WTC11 (cell line): ENCODE results near the gene UBXN11. TPM values are rescaled to one million over a fixed set of nuclear protein-coding genes. Genes with fewer than 3 reads are reported as not detected.
A peak's percentile ranks its signal among the peaks of the same experiment; 100 is the strongest.

Experiments used
- ATAC-seq: fragments of 200-7000 bp; cut with Tn5 transposase; 2 replicates; pipeline ENCODE4 v1.10.0; 2021; ENCODE audit warnings: mild to moderate bottlenecking, moderate library complexity
- CTCF ChIA-PET: fragments of 300-600 bp; sonication (Branson Sonifier 250); formaldehyde crosslinking; loops from one replicate; lab custom pipeline; 2021; ENCODE audit warnings: antibody characterized with exemption; lab: Charles Lee
- POLR2A ChIA-PET: fragments of 350-600 bp; sonication (Branson Sonifier 250); formaldehyde crosslinking; loops from one replicate; lab custom pipeline; 2021; ENCODE audit warnings: antibody characterized with exemption; lab: Charles Lee
- DNase-seq: peaks from one replicate; pipeline ENCODE4 v3.0.0; 2021; ENCODE audit warnings: low spot score
- H3K27ac Mint-ChIP-seq: 2 replicates; pipeline ENCODE4 v1.8.0; 2021; ENCODE audit warnings: mixed read lengths
- H3K27me3 Mint-ChIP-seq: 2 replicates; pipeline ENCODE4 v1.8.0; 2021; ENCODE audit warnings: low read depth, mild to moderate bottlenecking, moderate library complexity, mixed read lengths
- H3K36me3 Mint-ChIP-seq: 2 replicates; pipeline ENCODE4 v1.8.0; 2021; ENCODE audit warnings: mixed read lengths
- H3K4me1 Mint-ChIP-seq: 2 replicates; pipeline ENCODE4 v1.8.0; 2022; ENCODE audit warnings: mixed read lengths
- H3K4me3 Mint-ChIP-seq: 2 replicates; pipeline ENCODE4 v1.8.0; 2021; ENCODE audit warnings: mild to moderate bottlenecking, moderate library complexity, mixed read lengths
- H3K9me3 Mint-ChIP-seq: 2 replicates; pipeline ENCODE4 v1.8.0; 2021; ENCODE audit warnings: mixed read lengths
- AFF4 ChIP-seq: sonication (generic); formaldehyde crosslinking; IDR thresholded peaks from 2 replicates; pipeline ENCODE4 v1.8.1; 2023; ENCODE audit warnings: mild to moderate bottlenecking, missing genetic modification reagents, borderline replicate concordance
- ATF1 ChIP-seq: sonication (generic); formaldehyde crosslinking; IDR thresholded peaks from 2 replicates; pipeline ENCODE4 v1.8.1; 2023; ENCODE audit warnings: mild to moderate bottlenecking, moderate library complexity, missing genetic modification reagents
- EMX1 ChIP-seq: fragments of 250-450 bp; sonication (Bioruptor Pico); IDR thresholded peaks from 2 replicates; pipeline ENCODE4 v1.8.0; 2021; ENCODE audit warnings: mild to moderate bottlenecking
- IRF2 ChIP-seq: sonication (generic); formaldehyde crosslinking; IDR thresholded peaks from 2 replicates; pipeline ENCODE4 v1.8.0; 2022; ENCODE audit warnings: low read depth, missing genetic modification reagents, borderline replicate concordance
- NFATC4 ChIP-seq: fragments of 250-450 bp; sonication (Bioruptor Pico); IDR thresholded peaks from 2 replicates; pipeline ENCODE4 v1.9.0; 2021; ENCODE audit warnings: mild to moderate bottlenecking
- NR3C1 ChIP-seq: sonication (generic); formaldehyde crosslinking; conservative IDR thresholded peaks from 2 replicates; pipeline ENCODE4 v1.8.1; 2023; ENCODE audit warnings: low read depth, mild to moderate bottlenecking, missing genetic modification reagents
- PRRX2 ChIP-seq: fragments of 250-450 bp; sonication (Bioruptor Pico); IDR thresholded peaks from 2 replicates; pipeline ENCODE4 v1.8.0; 2021; ENCODE audit warnings: mild to moderate bottlenecking
- RORB ChIP-seq: fragments of 250-450 bp; sonication (Bioruptor Pico); IDR thresholded peaks from 2 replicates; pipeline ENCODE4 v1.9.0; 2021; ENCODE audit warnings: mild to moderate bottlenecking
- USF2 ChIP-seq: sonication (generic); formaldehyde crosslinking; IDR thresholded peaks from 2 replicates; pipeline ENCODE4 v1.8.1; 2023; ENCODE audit warnings: mild to moderate bottlenecking, missing genetic modification reagents, moderate library complexity
- ZNF263 ChIP-seq: sonication (generic); formaldehyde crosslinking; IDR thresholded peaks from 2 replicates; pipeline ENCODE4 v1.8.1; 2022; ENCODE audit warnings: low read depth, mild to moderate bottlenecking, moderate library complexity, missing genetic modification reagents
- ZNF416 ChIP-seq: fragments of 250-450 bp; sonication (Bioruptor Pico); IDR thresholded peaks from 2 replicates; pipeline ENCODE4 v1.9.0; 2021; ENCODE audit warnings: mild to moderate bottlenecking, inconsistent platforms
- ZNF423 ChIP-seq: fragments of 250-450 bp; sonication (Bioruptor Pico); IDR thresholded peaks from 2 replicates; pipeline ENCODE4 v2.1.2; 2022; ENCODE audit warnings: mild to moderate bottlenecking, moderate library complexity
- ZSCAN18 ChIP-seq: fragments of 250-450 bp; sonication (Bioruptor Pico); IDR thresholded peaks from 2 replicates; pipeline ENCODE4 v2.1.2; 2022; ENCODE audit warnings: mild to moderate bottlenecking, moderate library complexity
- total RNA-seq: library from RNA; stranded (reverse); gene quantifications from 3 replicates; pipeline ENCODE4 v1.2.3, GENCODE V29; 2021
- TF ChIP-seq, protein P1 (sequence below): sonication (generic); formaldehyde crosslinking; conservative IDR thresholded peaks from 2 replicates; pipeline ENCODE4 v1.8.1; 2023; ENCODE audit warnings: mild to moderate bottlenecking, low read depth, missing genetic modification reagents, moderate library complexity
- TF ChIP-seq, protein P2 (sequence below): sonication (generic); formaldehyde crosslinking; IDR thresholded peaks from 2 replicates; pipeline ENCODE4 v1.8.1; 2023; ENCODE audit warnings: mild to moderate bottlenecking, missing genetic modification reagents
- TF ChIP-seq, protein P3 (sequence below): sonication (generic); formaldehyde crosslinking; IDR thresholded peaks from 2 replicates; pipeline ENCODE4 v1.8.0; 2022; ENCODE audit warnings: mild to moderate bottlenecking, missing genetic modification reagents
- TF ChIP-seq, protein P4 (sequence below): sonication (generic); formaldehyde crosslinking; IDR thresholded peaks from 2 replicates; pipeline ENCODE4 v1.8.0; 2023; ENCODE audit warnings: missing genetic modification reagents

UBXN11 gene
- total RNA-seq, 1 experiment from 2014 or later = 14.1 TPM

- ATAC-seq = no peak
- H3K27me3 Mint-ChIP-seq = peaks cover 6% of the 10 kb centered on the region
- TF ChIP-seq ZNF263 (CRISPR knock-in tag) = no peak
- no peak for TF ChIP-seq NFATC4
- no peak for TF ChIP-seq ZNF416
- TF ChIP-seq NR3C1 (CRISPR knock-in tag) = no peak
- TF ChIP-seq, protein P1, sequence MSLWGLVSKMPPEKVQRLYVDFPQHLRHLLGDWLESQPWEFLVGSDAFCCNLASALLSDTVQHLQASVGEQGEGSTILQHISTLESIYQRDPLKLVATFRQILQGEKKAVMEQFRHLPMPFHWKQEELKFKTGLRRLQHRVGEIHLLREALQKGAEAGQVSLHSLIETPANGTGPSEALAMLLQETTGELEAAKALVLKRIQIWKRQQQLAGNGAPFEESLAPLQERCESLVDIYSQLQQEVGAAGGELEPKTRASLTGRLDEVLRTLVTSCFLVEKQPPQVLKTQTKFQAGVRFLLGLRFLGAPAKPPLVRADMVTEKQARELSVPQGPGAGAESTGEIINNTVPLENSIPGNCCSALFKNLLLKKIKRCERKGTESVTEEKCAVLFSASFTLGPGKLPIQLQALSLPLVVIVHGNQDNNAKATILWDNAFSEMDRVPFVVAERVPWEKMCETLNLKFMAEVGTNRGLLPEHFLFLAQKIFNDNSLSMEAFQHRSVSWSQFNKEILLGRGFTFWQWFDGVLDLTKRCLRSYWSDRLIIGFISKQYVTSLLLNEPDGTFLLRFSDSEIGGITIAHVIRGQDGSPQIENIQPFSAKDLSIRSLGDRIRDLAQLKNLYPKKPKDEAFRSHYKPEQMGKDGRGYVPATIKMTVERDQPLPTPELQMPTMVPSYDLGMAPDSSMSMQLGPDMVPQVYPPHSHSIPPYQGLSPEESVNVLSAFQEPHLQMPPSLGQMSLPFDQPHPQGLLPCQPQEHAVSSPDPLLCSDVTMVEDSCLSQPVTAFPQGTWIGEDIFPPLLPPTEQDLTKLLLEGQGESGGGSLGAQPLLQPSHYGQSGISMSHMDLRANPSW (CRISPR knock-in tag) = no peak
- no peak for TF ChIP-seq EMX1
- no peak for TF ChIP-seq RORB (CRISPR knock-in tag)
- no peak for TF ChIP-seq ZSCAN18 (CRISPR knock-in tag)
- TF ChIP-seq AFF4 (CRISPR knock-in tag) = no peak
- TF ChIP-seq IRF2 (CRISPR knock-in tag) = no peak
- no peak for TF ChIP-seq ZNF423
- ChIA-PET CTCF (interaction anchor here (1.1 to 2.5 kb wide), 4 partner anchors 10 to 70 kb away, joined by 3 to 6 read pairs (median 5); no protein-coding TSS in a partner anchor), POLR2A (no interaction called here)
- no peak overlapping the region for H3K27ac Mint-ChIP-seq
- no peaks in the 10 kb centered on the region for H3K9me3 Mint-ChIP-seq
- H3K4me1 Mint-ChIP-seq = peaks cover 53% of the 10 kb centered on the region
- H3K4me3 Mint-ChIP-seq = no peak overlapping the region
- H3K36me3 Mint-ChIP-seq = no peaks in the 10 kb centered on the region
- no peak for DNase-seq
Observed at GRCh38 chr1:26354972-26355371, 48.5 kb upstream of the UBXN11 start.

DNA sequence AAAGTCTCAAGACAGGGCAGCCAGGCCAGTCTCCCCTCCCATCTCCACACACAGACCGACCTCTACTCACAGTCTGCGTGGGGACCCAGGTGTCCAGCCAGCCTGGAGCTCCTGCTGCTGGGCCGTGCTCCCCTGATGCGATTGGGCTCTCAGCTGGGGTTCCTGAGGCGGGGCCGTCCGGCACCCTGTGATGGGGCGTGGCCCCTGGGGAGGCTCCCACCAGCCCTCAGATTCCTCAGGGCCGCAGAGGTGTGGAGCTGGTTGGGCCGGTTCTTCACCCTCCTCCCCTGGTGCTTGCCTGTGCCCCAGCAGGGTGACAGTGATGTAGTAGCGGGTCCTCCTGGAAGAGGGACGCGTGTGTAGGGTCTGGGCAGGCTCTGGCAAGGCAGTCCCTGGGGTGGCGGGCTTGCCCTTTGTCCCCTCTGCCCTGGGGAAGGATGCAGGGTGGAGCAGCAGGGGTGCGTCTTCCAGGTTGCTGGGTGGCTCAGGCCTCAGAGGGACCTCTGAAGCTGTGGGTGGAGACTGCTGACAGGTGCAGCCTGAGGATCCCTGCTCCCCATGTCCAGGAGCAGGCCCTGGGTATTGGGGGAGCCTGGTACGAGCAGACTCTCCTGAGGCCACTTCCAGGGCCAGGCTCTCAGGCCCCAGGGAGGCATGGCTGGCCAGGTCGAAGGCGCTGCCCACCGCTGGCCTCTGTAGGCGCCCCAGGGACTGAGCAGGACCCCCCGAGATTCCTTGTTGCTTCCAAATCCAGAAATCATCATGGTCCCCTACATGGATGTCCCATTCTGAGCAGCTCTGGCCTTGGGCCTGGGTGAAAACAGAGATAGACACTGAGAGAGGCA, 47.8 kb upstream of the UBXN11 start, which contains the start of gene CRYBG2:
TSS of gene CRYBG2 (minus strand) at position 155 of the 845 bp plus-strand sequence. CDS start 7,473 bp downstream, outside the sequence.
- Mint-ChIP-seq H3K36me3 (no peaks in the 10 kb centered on the region), H3K4me3 (no peak within 1 kb of the TSS), H3K27ac (no peak within 1 kb of the TSS), H3K9me3 (no peaks in the 10 kb centered on the region), H3K4me1 (peaks cover 51% of the 10 kb centered on the region), H3K27me3 (peaks cover 3% of the 10 kb centered on the region; the same call in 1 of the 2 replicates)
- TF ChIP-seq ZNF423 = peak; percentile 5; the same call in 1 of the 2 replicates
- TF ChIP-seq PRRX2 (CRISPR knock-in tag) = no peak
- POLR2A ChIA-PET = no interaction called here
- CTCF ChIA-PET = interaction anchor here (1.1 to 2.5 kb wide), 6 partner anchors 9 to 69 kb away, joined by 3 to 6 read pairs (median 4); no protein-coding TSS in a partner anchor
- DNase-seq = no peak
- ATAC-seq = no peak

DNA sequence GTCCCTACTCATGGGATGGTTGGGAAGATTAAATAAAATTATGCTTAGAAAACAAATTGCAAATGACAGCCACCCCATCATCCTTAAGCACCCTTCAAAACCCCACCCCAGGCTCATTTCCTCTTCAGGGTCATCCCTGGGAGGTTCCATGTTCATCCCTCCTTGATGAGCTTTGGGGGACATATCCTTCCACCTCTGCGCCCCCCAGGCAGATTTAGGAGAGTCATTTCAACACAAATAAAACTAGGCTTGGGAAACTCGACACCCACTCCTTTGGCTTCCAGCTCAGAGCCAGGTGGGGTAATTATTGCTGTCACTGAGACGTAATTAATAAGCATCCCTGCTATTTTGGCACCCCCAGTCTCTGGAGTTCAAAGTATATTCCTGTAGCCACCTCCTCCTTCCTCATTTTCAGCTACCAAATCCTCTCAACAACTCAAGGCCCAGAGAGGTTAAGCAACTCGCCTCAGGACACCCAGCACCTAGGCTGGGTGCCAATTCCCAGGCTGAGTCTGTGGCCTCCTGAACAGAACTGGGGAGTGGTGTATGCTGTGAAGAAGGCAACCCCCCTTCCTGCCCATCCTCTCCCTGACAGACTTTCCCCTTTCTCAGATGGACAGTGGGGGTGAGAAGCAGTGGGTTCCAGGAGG, 46.9 kb upstream of the UBXN11 start:
- Mint-ChIP-seq H3K27ac (no peak overlapping the region), H3K36me3 (no peaks in the 10 kb centered on the region), H3K4me3 (no peak overlapping the region), H3K27me3 (no peaks in the 10 kb centered on the region), H3K4me1 (peaks cover 42% of the 10 kb centered on the region), H3K9me3 (no peaks in the 10 kb centered on the region)
- DNase-seq = no peak
- no peak for ATAC-seq
- POLR2A ChIA-PET = no interaction called here
- CTCF ChIA-PET = interaction anchor here (1.1 to 2.5 kb wide), 4 partner anchors 10 to 38 kb away, joined by 4 to 6 read pairs (median 4); no protein-coding TSS in a partner anchor
- TF ChIP-seq, protein P2, sequence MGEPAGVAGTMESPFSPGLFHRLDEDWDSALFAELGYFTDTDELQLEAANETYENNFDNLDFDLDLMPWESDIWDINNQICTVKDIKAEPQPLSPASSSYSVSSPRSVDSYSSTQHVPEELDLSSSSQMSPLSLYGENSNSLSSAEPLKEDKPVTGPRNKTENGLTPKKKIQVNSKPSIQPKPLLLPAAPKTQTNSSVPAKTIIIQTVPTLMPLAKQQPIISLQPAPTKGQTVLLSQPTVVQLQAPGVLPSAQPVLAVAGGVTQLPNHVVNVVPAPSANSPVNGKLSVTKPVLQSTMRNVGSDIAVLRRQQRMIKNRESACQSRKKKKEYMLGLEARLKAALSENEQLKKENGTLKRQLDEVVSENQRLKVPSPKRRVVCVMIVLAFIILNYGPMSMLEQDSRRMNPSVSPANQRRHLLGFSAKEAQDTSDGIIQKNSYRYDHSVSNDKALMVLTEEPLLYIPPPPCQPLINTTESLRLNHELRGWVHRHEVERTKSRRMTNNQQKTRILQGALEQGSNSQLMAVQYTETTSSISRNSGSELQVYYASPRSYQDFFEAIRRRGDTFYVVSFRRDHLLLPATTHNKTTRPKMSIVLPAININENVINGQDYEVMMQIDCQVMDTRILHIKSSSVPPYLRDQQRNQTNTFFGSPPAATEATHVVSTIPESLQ (CRISPR knock-in tag) = no peak
- TF ChIP-seq ATF1 = no peak
- TF ChIP-seq, protein P3, sequence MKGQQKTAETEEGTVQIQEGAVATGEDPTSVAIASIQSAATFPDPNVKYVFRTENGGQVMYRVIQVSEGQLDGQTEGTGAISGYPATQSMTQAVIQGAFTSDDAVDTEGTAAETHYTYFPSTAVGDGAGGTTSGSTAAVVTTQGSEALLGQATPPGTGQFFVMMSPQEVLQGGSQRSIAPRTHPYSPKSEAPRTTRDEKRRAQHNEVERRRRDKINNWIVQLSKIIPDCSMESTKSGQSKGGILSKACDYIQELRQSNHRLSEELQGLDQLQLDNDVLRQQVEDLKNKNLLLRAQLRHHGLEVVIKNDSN (CRISPR knock-in tag) = no peak
- TF ChIP-seq, protein P4, sequence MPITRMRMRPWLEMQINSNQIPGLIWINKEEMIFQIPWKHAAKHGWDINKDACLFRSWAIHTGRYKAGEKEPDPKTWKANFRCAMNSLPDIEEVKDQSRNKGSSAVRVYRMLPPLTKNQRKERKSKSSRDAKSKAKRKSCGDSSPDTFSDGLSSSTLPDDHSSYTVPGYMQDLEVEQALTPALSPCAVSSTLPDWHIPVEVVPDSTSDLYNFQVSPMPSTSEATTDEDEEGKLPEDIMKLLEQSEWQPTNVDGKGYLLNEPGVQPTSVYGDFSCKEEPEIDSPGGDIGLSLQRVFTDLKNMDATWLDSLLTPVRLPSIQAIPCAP (CRISPR knock-in tag) = no peak
- no peak for TF ChIP-seq USF2
